ENCODE results near the gene AIFM2. TPM values are rescaled to one million over a fixed set of nuclear protein-coding genes. Genes with fewer than 3 reads are reported as not detected.
A peak's percentile ranks its signal among the peaks of the same experiment; 100 is the strongest.

The AIFM2 gene
- total and polyA plus RNA-seq, 2 of the 13 experiments (the other 11 are each of a cell fraction or from before 2014, with no cell fraction given) = 20.3 to 29.5 TPM

DNA sequence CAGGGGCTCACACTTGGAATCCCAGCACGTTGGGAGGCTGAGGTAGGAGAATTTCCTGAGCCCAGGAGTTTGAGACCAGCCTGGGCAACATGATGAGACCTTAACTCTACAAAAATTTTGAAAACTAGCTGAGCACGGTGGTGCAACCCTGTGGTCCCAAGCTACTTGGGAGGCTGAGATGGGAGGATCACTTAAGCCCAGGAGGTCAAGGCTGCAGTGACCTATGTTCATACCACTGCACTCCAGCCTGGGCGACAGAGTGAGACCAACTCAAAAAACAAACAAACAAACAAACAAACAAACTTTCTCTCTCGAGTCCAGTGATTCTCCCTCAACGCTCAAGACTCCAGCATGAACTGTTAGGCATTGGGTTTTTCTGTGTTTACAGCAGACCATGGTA is 15.9 kb upstream of the AIFM2 start:
- peaks cover 24% of the 10 kb centered on the region for H3K4me1 ChIP-seq (ENCODE audit: insufficient read depth, low read length)
- no peaks in the 10 kb centered on the region for H4K20me1 ChIP-seq (ENCODE audit: insufficient read depth, low read length)
- peaks cover 10% of the 10 kb centered on the region for H3K79me2 ChIP-seq (ENCODE audit: insufficient read depth, low read length)
- no peaks in the 10 kb centered on the region for H3K27me3 ChIP-seq (ENCODE audit: control insufficient read depth in 1 of 2, insufficient read depth in 2 of 2, low read length in 2 of 2)
- no peaks in the 10 kb centered on the region for H3K9me3 ChIP-seq (ENCODE audit: low read length)
- intact Hi-C loops (cut with micrococcal nuclease; ENCODE audit: unreplicated experiment) (no loop called here), in situ Hi-C loops (cut with HindIII; ENCODE audit: extremely low pct_ligation_motif_present, low pct_unique_long_range_greater_than_20kb) (no loop called here)
- peaks cover 18 to 47% of the 10 kb centered on the region in 2 experiments for H3K36me3 ChIP-seq (replicated peaks in 1 of 2; ENCODE audit: control insufficient read depth in 1 of 2, insufficient read depth in 2 of 2, low read length in 2 of 2)
- H3K4me3 ChIP-seq (replicated peaks in 1 of 3; ENCODE audit: insufficient read depth in 1 of 3, low read depth in 2 of 3, low read length in 3 of 3) = no peak overlapping the region
- CTCF ChIA-PET (ENCODE audit: low intra/inter-chr PET ratio, low total read pairs) = no interaction called here
- H3K27ac ChIP-seq (ENCODE audit: extremely low read length, insufficient read depth, low read length) = no peak overlapping the region
- H3K9ac ChIP-seq (ENCODE audit: insufficient read depth, low read depth, low read length) = no peak overlapping the region
- FAIRE-seq (no peak), DNase-seq (ENCODE audit: low spot score) (no peak), ATAC-seq (no peak)
- POLR2A ChIA-PET = no interaction called here
- no peak overlapping the region for H2AFZ ChIP-seq (ENCODE audit: low read length)
- TF ChIP-seq U2AF2 (IDR thresholded peaks at IDR 0.05; ENCODE audit: low read depth, low read length) = no peak
- TF ChIP-seq, protein P1, sequence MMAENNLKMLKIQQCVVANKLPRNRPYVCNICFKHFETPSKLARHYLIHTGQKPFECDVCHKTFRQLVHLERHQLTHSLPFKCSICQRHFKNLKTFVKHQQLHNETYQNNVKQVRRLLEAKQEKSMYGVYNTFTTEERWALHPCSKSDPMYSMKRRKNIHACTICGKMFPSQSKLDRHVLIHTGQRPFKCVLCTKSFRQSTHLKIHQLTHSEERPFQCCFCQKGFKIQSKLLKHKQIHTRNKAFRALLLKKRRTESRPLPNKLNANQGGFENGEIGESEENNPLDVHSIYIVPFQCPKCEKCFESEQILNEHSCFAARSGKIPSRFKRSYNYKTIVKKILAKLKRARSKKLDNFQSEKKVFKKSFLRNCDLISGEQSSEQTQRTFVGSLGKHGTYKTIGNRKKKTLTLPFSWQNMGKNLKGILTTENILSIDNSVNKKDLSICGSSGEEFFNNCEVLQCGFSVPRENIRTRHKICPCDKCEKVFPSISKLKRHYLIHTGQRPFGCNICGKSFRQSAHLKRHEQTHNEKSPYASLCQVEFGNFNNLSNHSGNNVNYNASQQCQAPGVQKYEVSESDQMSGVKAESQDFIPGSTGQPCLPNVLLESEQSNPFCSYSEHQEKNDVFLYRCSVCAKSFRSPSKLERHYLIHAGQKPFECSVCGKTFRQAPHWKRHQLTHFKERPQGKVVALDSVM (CRISPR knock-in tag; IDR thresholded peaks at IDR 0.05) = peak; percentile 21; the same call in 1 of the 2 replicates
- WGBS (ENCODE audit: low lambda C conversion rate) = 82% methylated on average over 5 of the region's 5 CpGs
- no peak overlapping the region for H3K4me2 ChIP-seq (ENCODE audit: low read depth, low read length)
- BruUV-seq (replicated peaks) = no TSS peak

DNA sequence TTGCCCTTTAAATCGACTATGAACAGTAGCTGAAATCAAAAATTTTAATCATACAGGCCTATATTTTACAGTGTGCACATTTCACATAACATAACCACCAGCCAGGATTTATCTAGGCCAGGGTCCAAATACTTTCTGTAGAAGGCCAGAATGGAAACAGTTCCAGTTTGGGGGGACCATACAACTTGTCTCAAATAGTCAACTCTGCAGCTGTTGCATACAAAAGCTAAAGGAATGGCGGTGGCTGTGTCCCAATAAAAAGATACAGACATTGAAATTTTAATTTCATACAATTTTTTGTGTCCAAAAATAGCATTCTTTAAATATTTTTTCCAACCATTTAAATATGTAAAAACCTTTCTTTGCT is 14.6 kb upstream of the AIFM2 start:
- BruUV-seq (replicated peaks) = no TSS peak
- Histone ChIP-seq H3K9me3 (ENCODE audit: low read length) (no peaks in the 10 kb centered on the region), H4K20me1 (ENCODE audit: insufficient read depth, low read length) (no peaks in the 10 kb centered on the region), H3K36me3 (replicated peaks in 1 of 2; ENCODE audit: control insufficient read depth in 1 of 2, insufficient read depth in 2 of 2, low read length in 2 of 2) (peaks cover 9 to 34% of the 10 kb centered on the region in 2 experiments), H2AFZ (ENCODE audit: low read length) (no peak overlapping the region), H3K9ac (ENCODE audit: insufficient read depth, low read depth, low read length) (peak overlapping the region; percentile 39), H3K4me1 (ENCODE audit: insufficient read depth, low read length) (peaks cover 24% of the 10 kb centered on the region), H3K4me3 (replicated peaks in 1 of 3; ENCODE audit: insufficient read depth in 1 of 3, low read depth in 2 of 3, low read length in 3 of 3) (peak overlapping the region in 1 of 3 experiments; percentile 92; a peak in 1 of 6 replicates), H3K79me2 (ENCODE audit: insufficient read depth, low read length) (peaks cover 10% of the 10 kb centered on the region), H3K27me3 (ENCODE audit: control insufficient read depth in 1 of 2, insufficient read depth in 2 of 2, low read length in 2 of 2) (no peaks in the 10 kb centered on the region), H3K27ac (ENCODE audit: extremely low read length, insufficient read depth, low read length) (peak overlapping the region; percentile 53), H3K4me2 (ENCODE audit: low read depth, low read length) (peak overlapping the region; percentile 81)
- no peak for ATAC-seq
- no peak for DNase-seq (ENCODE audit: low spot score)
- TF ChIP-seq SNAPC5 (CRISPR knock-in tag; IDR thresholded peaks at IDR 0.05; ENCODE audit: borderline replicate concordance) (no peak), MBD4 (IDR thresholded peaks at IDR 0.05; ENCODE audit: borderline replicate concordance, low read length) (0 out of 2 replicates have a peak, but pooled peaks have one; percentile 55), ZNF121 (CRISPR knock-in tag; IDR thresholded peaks at IDR 0.05) (no peak)
- no peak for FAIRE-seq
- POLR2A ChIA-PET = interaction anchor here (1.0 to 4.3 kb wide), 9 partner anchors 15 to 258 kb away, joined by 3 to 109 read pairs (median 15); partner anchors contain the start of genes AIFM2, PPA1 and SAR1A
- WGBS (ENCODE audit: low lambda C conversion rate) = 44% methylated on average over 2 of the region's 2 CpGs
- CTCF ChIA-PET (ENCODE audit: low intra/inter-chr PET ratio, low total read pairs) = interaction anchor here (0.7 to 1.9 kb wide), 4 partner anchors 15 to 63 kb away, joined by 3 to 18 read pairs (median 6); partner anchors contain the start of gene AIFM2
- in situ Hi-C loops (cut with HindIII; ENCODE audit: extremely low pct_ligation_motif_present, low pct_unique_long_range_greater_than_20kb) = no loop called here
- intact Hi-C loops (cut with micrococcal nuclease; ENCODE audit: unreplicated experiment) = no loop called here

All from HepG2 (cell line).